HG02571 (cell line): ENCODE results near the gene CRAT.

Experiments used
- ATAC-seq: cut with Tn5 transposase; IDR thresholded peaks from one replicate; pipeline ENCODE4 v1.9.1; 2021; ENCODE audit warnings: mild to moderate bottlenecking, moderate library complexity; ENCODE audit not compliant: unreplicated experiment

CRAT gene

DNA sequence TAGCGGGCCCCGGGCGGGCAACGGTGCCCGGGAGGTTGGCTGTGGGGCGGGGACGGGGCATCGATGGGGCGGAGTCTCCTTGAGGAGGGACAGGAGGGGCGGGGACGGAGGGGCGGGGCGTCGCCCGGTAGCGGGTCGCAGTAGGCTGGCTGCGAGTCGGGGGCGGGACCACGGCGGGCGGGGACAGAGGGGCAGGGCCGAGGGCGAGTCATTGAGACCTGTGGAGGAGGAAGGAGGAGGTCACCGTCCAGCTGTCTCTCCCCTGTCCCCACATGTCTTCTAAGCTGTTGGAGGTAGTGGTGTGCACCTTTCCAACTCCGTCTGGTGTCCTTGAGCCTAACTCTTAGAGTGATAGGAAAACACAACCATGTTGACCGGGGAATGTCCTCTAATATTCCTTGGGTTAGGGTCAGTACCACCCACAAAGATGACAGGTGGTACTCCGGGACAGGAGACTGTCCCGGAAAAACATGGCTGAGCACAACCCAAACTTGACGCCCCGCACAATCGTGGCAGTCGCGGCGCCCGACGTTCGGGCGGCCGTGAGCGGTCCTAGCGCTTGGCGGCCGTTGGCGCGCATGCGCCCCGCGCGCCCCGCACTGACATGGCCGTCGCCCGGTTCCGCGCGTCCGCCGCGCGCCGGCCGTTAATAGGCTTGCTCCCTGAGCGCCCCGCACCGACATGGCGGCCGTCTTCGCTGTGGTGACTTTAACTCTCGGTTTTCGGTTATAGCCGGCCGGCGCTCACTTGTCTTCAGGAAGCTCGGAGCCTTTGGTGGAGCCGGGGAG, at the start of gene CRAT, which contains the start of gene PTPA:
TSS of gene CRAT (minus strand) at position 54 of the 788 bp plus-strand sequence. CDS start 284 bp downstream, outside the sequence.
TSS of gene PTPA (plus strand) at position 676 of the 788 bp plus-strand sequence. CDS start 186 bp downstream, outside the sequence.
- ATAC-seq, result peak; percentile 68

DNA sequence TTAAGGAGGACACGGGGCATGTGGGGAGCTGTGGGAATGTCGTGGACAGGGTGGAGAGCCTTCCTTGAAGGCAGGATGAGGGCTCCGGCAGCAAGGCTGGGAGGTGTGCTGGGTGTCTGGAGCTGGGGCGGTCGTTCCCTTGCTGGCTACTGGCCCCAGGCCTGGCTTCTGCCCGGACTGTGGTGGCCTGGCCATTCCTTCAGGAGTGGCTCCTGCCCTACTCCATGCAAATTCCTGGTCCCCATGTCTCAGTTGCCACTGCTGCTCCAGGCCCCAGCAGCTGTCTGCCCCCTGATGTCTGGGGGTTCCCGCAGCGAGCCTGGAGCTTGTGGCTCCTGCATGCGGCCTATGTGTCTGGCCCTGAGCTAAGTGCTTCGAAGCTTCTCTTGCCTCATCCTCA, 45.6 kb upstream of the CRAT start:
- no peak for ATAC-seq

DNA sequence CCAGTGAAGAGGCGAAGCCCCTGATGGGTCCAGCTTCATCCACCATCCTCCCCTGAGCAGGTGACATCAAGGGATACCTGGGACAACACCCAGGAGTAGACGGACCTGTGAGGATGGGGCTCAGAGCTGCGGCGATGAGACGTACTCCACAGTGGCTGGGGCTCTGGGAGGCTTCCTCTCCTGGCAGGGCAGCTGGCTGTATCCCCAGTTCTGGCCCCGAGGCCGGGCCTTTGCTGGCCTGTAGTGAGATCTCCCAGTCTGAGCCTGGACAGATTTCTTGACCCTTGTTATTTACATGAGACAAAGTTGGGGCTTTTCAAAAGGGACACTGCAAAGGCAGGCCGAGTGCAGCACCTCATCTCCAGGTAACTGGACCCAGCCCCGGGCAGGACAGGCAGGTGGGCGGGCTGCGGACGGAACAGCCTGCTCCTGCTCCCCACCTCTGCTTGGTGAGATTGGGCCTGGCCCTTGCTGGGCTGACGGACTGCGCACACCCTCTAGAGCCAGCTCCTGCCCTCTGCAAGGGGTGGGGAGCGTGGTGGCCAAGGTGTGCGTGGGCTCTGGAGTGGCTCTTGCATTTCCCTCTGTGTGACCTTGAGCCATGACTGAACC, 44.4 kb upstream of the CRAT start:
- no peak for ATAC-seq

DNA sequence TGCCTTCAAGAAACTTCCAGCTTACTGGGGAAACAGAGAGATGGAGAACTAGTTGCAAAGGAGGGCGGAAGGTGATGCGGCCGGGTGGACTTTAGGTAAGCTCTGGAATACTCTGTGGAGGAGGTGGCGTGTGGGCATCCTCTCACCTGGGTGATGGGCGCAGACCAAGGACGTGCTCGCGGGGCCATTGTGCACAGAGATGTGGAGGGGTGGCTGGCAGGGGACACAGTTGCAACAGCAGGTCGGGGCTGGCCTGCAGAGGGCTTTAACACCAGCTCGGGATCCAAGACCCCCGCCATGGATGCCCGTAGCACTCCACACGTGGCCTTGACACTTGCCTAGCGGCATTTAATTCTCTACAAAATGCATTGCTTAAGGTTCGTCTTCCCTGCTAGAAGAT, 40.9 kb upstream of the CRAT start:
- no peak for ATAC-seq

DNA sequence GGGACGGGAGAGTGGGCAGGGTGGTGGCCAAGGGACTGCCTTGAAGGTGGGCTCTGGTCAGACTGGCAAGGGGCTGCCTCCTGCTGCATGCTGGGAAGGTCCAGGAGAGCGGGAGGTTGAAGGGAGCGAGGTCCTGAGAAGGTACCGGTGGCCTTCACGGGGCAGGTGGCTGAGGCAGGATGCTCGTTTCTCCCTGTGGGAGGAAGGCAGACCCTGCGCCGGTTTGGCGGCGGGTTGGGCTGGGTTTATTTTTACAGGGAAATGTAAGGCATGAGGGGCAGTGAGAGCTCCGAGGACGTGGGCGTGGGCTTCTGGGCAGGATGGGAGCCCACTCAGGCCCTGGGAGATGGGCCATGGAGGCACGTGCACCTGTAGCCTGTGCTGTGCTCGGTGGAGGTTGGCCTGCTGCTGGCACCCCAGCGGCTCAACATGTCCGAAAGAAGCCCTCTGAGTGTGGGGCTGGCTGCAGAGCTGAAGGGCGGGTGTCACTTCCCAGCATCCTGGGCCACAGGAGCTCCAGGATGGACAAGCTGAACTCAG, 40.1 kb upstream of the CRAT start:
- ATAC-seq, result no peak

DNA sequence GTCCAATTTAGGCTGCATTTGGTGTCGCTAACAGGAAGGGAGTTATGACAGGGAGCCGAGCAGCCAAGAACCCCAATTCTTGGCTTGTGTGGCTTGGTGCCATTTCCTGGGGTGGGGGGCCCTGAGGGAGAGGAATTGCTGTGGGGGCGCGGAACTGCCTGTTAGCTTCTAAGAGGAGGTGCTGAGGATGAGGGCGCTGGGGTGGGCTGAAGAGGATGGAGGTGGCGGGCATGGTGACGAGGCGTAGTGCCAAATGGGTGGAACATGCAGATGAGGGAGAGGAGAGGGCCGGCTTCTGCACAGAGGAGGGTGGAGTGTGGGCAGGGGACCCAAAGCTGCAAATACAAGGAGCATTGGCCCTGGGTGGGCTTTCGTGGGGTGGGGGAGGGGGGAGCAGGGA, 39.5 kb upstream of the CRAT start:
- no peak for ATAC-seq

DNA sequence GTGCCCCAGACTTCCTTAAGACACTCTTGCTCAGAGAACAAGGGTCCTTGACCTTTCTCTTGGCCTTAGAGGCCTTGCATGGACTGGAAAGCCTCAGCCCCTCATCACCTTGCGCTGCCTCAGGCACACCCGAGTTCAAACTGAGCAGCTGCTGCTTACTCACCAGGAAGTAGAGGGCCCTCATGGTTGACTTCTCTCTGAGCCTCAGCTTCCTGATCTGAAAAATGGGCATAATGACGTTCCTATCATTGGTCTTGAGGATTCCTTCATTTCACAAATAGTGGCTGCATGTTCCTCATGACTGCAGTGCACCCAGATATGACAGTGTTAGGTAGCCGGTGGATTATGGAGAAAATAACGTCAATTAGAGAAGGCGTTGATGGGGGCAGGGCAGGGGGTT, 38.8 kb upstream of the CRAT start:
- no peak for ATAC-seq

DNA sequence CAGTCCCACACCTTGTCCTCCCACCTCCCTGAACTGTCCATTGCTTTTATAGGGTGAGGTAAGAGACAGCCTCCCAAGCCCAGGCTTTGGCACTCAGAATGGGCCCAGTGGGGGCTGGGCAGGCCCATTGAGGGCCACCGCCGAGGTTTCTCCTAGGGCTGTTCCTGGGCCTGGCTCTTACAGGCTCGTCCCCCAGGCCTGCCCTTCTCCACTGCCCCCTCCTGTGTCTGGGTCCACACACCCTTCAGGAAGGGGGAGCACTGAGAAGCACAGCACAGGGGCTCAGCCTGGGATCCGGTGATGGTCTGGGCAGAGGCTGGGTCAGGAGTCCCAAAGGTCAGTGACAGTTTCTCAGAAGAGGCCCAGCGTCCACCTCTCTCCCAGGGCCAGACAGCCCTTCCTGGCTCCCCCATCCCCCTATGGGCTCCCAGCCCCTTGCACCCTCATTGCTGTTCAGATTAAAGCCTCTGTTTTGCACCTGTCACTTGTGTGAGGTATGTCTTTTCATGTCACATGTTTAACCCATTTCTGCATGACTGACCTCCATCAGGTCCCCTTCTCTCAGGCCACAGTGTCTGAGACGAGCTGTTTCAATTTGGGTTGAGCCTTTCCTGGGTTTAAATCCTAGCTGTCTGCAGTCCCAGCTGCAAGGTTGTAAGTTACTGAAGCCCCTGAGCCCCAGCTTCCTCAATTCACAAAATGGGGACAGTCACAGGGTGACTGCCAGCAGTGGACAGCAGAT, 38.0 kb upstream of the CRAT start:
- ATAC-seq, result no peak

DNA sequence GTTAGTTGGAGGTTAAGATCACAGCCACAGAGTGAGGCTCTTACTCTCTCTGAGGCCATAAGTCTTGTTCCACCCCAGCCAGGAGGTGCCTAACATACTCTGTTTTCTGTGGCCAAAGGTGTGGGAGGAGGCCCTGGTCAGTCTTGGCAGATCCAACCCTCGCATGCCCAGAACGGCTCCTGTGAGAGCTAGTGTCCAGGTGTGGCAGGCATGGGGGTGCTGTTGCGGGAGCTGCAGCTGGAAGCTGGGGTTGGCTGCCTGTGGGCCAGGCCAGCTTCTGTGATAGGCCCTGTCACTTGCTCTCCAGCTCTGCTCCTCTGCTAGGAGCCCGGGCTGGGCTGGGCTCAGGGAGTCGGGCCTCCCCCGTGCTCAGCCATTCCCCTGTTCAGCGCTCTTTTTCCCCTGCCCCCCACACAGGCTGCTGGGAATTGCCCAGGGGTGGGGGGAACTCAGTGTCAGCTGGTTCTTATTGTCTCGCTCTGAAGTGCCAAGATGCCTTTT, 35.9 kb upstream of the CRAT start:
- no peak for ATAC-seq

DNA sequence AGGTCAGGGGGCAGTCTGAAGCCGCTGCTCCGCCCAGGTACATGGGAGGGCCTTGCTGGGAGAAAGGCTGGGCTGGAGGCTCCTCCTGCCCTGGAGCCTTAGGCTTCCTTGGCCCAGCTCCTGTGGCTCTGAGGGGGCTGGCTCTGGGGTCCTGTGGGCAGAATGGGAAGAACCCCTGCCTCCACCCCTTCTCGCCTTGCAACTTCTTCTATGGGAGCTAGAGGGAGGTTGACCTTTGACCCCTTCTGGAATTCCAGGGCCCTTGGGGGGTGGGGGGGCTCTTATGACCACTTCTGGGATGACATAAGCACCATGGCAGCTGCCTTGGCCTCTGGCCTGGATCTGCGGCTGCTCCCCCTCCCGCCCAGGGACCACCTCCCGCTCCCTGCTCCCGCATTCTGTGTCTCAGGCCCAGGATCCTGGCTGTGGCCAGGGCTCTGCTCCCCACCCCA, 35.3 kb upstream of the CRAT start:
- no peak for ATAC-seq

DNA sequence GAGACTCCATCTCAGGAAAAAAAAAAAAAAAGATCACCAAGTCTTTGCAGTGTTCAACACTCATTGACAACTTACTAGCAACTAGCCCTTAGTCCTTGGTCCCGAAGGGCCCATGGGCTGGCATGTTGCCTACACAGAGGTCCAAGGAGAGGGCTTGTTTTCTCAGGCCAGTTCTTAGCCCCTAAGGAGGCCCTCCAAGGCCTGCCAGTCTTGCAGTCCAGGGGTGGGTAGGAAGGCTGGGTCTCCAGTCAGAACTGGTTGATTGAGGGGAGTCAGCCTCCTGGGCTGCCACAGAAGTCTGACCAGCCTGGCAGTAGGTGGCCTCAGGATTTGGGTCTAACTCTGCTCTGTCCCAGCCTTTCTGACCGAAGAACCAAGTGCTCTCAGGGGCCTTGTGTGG, 34.7 kb upstream of the CRAT start:
- ATAC-seq, result no peak

DNA sequence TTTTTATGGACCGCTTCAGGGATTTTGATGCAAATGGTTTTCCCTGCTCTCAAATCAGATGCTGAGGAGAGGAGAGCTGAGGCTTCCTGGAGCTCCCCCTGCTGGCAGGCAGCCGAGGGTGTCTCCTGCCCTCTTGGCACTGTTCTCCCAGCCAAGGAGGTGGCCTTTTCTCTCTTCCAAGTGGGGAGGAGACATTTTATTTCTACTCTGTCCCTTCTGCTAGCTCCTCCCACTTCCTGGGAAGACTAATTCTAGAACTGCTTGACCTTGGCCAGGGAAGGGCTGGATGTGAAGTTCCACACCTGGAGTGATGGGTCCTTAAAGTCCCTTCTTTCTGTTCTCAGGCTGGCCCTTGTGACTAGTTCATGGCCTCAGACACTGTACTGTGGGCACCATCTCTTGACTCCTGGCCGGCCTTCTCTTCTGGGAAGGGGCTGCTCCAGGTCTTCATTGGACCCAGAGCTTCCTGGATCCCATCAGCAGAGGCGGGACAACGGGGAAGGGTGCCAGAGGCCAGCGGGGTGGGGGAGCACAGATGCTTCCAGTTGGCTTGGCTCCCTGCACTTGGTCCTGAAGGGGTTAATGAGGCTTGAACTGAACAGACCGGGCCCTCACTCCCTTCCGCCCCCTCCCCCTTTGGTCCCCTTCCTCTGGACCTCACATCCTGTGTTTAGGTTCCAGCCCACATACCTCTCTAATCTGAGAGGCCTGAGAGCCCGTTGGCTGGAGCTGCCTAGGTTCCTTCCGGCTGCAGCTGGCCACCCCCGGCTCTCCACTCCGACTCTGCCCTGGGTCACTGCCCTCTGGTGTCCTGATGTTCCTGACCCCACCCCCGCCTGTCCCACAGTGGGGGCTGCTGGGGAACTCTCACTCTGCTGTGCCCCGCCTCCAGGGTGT, 32.7 kb upstream of the CRAT start:
- ATAC-seq, result no peak

DNA sequence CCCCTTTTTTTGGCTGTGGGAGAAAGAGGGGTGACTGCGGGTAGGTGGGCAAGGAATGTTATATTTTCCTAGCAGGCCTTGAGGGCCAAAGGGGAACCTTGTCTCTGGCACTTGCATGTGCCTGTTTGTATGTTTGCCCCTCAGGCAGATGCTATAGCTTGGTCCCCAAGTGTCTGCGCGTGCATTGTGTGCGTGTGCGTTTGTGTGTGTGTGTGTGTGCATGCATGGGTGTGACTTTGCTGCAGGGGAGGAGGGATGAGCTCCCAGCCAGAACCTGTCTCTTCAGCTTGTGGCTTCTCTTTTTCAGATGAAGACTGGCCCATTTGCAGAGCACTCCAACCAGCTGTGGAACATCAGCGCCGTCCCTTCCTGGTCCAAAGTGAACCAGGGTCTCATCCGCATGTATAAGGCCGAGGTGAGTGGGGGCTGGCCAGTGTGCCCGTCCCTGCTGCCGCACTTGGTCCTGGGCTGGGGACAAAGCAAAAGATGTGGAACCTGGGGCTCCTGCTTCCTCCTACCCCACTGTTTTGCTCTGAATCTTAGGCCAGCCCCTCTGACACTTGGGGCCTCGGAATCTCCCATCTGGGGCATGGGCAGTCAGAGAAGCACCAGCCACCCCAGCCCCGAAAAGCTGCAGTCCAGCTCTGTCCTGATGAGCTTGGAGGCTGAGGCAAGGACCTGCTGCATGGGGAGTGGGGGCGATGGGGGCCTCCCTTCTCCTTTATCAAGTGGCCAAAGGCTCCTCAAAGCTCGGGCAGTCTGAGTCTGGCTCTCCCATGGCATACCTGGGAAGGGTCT, 31.7 kb upstream of the CRAT start:
- no peak for ATAC-seq

DNA sequence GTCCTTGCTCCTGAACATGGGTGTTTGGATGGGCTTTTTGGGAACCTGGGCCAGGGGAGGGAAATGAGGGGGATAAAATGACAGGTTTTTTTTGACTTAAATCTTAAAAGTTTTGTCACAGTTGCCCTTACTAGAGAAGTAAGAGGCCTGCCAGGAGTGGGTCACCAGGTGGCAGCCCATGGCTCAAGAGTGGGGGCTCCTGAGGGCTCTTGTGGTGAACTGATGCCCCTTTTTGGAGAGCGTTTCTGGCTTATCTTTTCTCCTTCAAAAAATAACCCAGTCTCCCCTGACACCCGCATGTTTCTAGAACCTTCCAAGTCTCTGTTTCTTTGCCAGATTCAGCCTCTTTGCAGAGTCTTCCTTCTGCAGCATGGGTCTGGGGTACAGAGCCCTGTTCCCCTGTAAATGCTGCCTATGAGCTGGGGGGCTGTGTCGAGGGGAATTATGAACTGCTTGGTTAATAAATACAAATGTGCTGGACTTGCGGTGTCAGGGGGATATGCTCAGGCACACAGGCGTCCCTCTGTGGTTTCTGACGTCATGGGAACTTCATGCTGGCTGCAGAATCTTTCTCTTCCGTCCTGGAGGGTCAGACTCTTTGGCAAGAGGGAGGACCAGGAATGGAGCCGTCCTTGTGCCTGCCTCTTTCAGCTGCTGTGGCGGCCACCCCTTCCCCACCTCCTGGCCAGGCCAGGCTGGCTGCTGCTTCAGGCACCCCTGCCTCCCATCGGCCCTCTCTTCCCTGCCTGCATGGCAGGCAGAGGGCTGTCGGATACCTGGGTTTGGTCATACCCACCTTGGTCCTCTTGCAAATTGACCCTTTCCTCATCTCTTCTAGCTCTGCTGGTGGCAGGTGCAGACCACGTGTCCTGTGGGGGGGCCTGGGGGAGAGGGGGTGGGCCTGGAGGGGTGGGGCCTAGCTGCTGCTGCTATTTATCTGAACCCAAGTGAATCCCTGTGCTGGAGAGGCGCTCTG, 30.8 kb upstream of the CRAT start:
- no peak for ATAC-seq

DNA sequence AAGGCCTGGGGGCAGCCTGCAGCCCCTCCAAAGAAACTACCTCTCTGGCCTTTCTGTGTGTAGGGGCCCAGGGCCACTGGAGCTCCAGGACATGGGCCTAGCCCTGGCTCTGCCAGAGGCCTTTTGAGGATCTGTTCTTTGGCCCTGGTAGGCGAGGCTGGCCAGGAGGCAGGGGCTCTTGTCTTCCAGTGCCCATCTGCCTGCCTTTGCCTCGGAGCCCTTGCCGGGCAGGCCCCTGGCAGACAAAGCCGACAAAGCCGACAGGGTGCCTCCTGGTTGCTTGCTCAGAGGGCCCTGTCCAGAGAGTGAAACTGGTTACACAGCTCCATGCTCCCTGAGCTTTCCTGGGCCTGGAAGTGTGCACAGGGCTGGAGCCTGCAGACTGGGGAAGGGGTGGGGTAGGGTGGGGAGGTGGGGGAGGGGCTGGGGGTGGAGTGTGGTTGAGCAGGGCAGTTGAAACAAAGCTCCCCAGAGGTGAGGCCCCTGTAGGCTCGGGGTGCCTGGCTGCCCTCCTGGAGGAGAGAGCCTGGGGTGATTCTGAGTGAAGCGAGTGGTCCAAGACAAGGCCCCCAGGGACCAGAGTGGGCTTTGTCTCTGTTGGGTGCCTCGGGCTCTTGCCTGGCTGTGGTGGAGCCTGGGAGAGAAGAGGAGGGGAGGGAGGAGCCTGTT, 29.9 kb upstream of the CRAT start:
- no peak for ATAC-seq

DNA sequence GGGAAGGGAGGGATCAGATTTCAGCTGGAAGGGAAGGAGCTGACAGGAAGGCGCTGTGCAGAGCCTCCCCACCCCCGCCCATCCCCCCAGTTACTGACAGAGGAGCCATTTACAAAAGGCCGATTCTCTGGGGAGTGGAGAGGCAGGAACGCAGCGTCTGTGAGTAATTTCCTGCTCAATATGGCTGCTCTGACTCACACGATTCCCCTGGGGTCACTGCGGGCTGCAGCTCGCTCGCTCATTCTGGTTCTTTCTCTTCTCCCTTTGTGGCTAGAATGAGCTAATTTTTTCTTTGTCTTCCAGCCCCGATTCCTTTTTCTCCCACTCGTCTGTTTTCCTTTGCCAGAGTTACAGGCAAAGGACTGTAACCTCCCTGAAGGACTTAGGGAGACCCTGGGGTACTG, 29.4 kb upstream of the CRAT start:
- ATAC-seq, result no peak

DNA sequence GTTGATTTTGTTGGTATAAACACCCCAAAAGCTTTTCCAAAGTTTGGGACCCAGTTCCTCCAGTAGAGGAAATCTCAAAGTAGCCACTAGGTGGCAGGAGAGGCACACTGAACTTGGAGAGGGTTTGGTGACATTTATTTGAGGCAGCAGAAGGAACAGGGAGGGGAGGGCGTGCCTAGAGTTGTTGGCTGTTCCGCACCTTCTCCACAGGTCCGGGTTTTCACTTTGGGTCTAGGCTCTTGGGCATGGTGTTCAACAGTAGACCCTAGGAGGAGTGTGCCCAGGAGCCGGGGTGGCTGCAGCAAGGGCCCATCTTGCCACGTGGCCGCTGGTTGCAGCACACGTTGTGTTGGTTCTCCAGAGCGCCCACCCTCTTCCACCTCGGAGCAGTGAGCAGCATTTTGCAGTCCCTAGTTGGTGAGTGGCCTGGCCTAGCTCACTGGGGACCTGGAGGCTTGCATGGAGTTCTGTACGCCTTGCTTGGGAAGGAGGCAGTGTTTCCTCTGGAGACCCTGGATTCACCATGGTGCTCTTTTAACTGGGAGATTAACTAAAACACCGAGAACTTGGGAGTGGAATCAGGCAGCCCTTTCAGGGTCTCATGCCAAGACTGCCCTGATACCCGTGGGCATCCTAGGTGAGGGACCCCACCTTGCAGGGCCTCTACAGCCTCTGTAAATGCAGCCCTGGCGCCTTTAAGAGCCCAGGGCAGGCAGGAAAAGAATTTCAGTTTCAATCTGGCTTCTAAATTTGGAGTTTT, 28.8 kb upstream of the CRAT start:
- ATAC-seq, result no peak
